HEK293 (cell line): ENCODE measurements around the gene SLC25A13.

Source experiments
- CTCF ChIP-seq: fragments of 450-650 bp; formaldehyde crosslinking; IDR thresholded peaks from 2 replicates; pipeline ENCODE4 v1.5.1; 2016; ENCODE audit warnings: missing biosample characterization, missing genetic modification characterization
- ZNF639 ChIP-seq: fragments of 450-650 bp; formaldehyde crosslinking; IDR thresholded peaks from 2 replicates; pipeline ENCODE4 v1.5.1; 2016; ENCODE audit warnings: missing biosample characterization, missing genetic modification characterization

- TF ChIP-seq ZNF639 (tag by site-specific recombination) (no peak), CTCF (tag by site-specific recombination) (no peak)
Measured at GRCh38 chr7:96167424-96167823, 154.5 kb downstream of the SLC25A13 start.
